K562 (cell line): Measurements from ENCODE around the gene LHPP. TPM values are rescaled to one million over a fixed set of nuclear protein-coding genes. Genes with fewer than 3 reads are reported as not detected.

ENCODE experiments used
- ATAC-seq: fragments of 200-7000 bp; cut with Tn5 transposase; 3 replicates; pipeline ENCODE4 v1.9.1; 2020; ENCODE audit warnings: moderate library complexity
- BruUV-seq: library from RNA; stranded (reverse); fragments of 400-500 nt; replicated peaks from 2 replicates; lab custom pipeline; 2021; lab: Mats Ljungman, UMichigan
- CTCF ChIA-PET: fragments of 300-600 bp; formaldehyde crosslinking; extraction: SDS; loops from one replicate; lab custom pipeline; 2021; ENCODE audit warnings: low intra/inter-chr PET ratio; lab: Yijun Ruan, JAX
- POLR2A ChIA-PET: fragments of 300-600, 350-650 bp; sonication (Branson Sonifier 250); formaldehyde crosslinking; extraction: SDS; loops from one replicate; lab custom pipeline; 2021; ENCODE audit warnings: antibody characterized with exemption, inconsistent platforms; lab: Yijun Ruan, JAX
- DNase-seq, 4 experiments: peaks; one replicate each; pipeline versions ENCODE4 v3.0.0 to v3.0.0-alpha.2; 2011 to 2018; ENCODE audit warnings: low spot score in 3 of 4, mixed read lengths in 3 of 4; ENCODE audit errors: extremely low read depth in 1 of 4
- FAIRE-seq: peaks from 2 replicates; lab custom pipeline; 2011; peaks lifted over from hg19 to GRCh38; lab: Jason Lieb, UNC
- H2AFZ ChIP-seq: 2 replicates; pipeline ENCODE4 v1.6.0; 2011; ENCODE audit warnings: low read depth, low read length, control low read depth, inconsistent platforms
- H3K27ac ChIP-seq: fragments of 200-600 bp; 3 replicates; pipeline ENCODE4 v1.8.0; 2011; ENCODE audit warnings: low read depth, mild to moderate bottlenecking, control low read depth, inconsistent platforms, low read length, moderate library complexity, mixed read lengths; ENCODE audit errors: extremely low read depth
- H3K27me3 ChIP-seq, 2 experiments: fragments of 300-600 bp in 1 of 2; 2 replicates in 1 of 2; 3 replicates in 1 of 2; pipeline versions ENCODE4 v1.6.0 to v1.8.0; 2011; ENCODE audit warnings: inconsistent platforms in 2 of 2, low read length in 2 of 2, mild to moderate bottlenecking in 1 of 2, mixed read lengths in 1 of 2, moderate library complexity in 1 of 2; ENCODE audit not compliant: control insufficient read depth in 2 of 2, insufficient read depth in 2 of 2
- H3K36me3 ChIP-seq: fragments of 300-600 bp; 3 replicates; pipeline ENCODE4 v1.8.0; 2011; ENCODE audit warnings: mild to moderate bottlenecking, low read length, inconsistent platforms; ENCODE audit not compliant: control insufficient read depth, insufficient read depth
- H3K4me1 ChIP-seq, 2 experiments: fragments of 200-600 bp in 1 of 2; replicated peaks in 1 of 2; 2 replicates in 1 of 2; 3 replicates in 1 of 2; pipeline versions ENCODE4 v1.5.1 to v1.8.0; 2011; ENCODE audit warnings: inconsistent platforms in 2 of 2, low read length in 2 of 2, mild to moderate bottlenecking in 1 of 2, mixed read lengths in 1 of 2, moderate library complexity in 1 of 2; ENCODE audit not compliant: control insufficient read depth in 2 of 2, insufficient read depth in 2 of 2
- H3K4me2 ChIP-seq: 2 replicates; pipeline ENCODE4 v1.6.1; 2011; ENCODE audit warnings: low read length, control low read depth, inconsistent platforms, mixed read lengths; ENCODE audit not compliant: insufficient read depth
- H3K4me3 ChIP-seq: fragments of 200-600 bp; sonication (generic), shearing (Covaris generic); 2 replicates; pipeline ENCODE4 v1.5.1; 2016; ENCODE audit warnings: control low read depth, inconsistent platforms
- H3K79me2 ChIP-seq: fragments of 200-600 bp; 3 replicates; pipeline ENCODE4 v1.8.0; 2011; ENCODE audit warnings: low read length, inconsistent platforms; ENCODE audit not compliant: control insufficient read depth, insufficient read depth
- H3K9ac ChIP-seq, 2 experiments: 2 replicates each; pipeline versions ENCODE4 v1.6.0 to v1.6.1; 2011; ENCODE audit warnings: low read depth in 2 of 2, low read length in 2 of 2, control low read depth in 1 of 2, inconsistent platforms in 1 of 2, mild to moderate bottlenecking in 1 of 2, mixed read lengths in 1 of 2; ENCODE audit not compliant: insufficient read depth in 1 of 2
- H3K9me1 ChIP-seq: one replicate; pipeline ENCODE4 v1.6.0; 2011; ENCODE audit warnings: inconsistent platforms, mild to moderate bottlenecking, low read length, moderate library complexity; ENCODE audit not compliant: control insufficient read depth, insufficient read depth
- H3K9me3 ChIP-seq: replicated peaks from 2 replicates; pipeline ENCODE4 v1.5.1; 2011; ENCODE audit warnings: low read depth, low read length, inconsistent platforms; ENCODE audit not compliant: control insufficient read depth, insufficient read depth
- H4K20me1 ChIP-seq: replicated peaks from 2 replicates; pipeline ENCODE4 v1.6.1; 2011; ENCODE audit warnings: low read length, inconsistent platforms, mixed read lengths; ENCODE audit not compliant: control insufficient read depth, insufficient read depth
- BHLHE40 ChIP-seq: IDR thresholded peaks from 2 replicates; pipeline ENCODE4 v1.6.1; 2011; ENCODE audit warnings: low read length, improper control_type of control experiment
- E2F6 ChIP-seq, 2 experiments: IDR thresholded peaks; 2 replicates each; pipeline ENCODE4 v1.6.1; 2011; ENCODE audit warnings: borderline replicate concordance in 1 of 2, control low read depth in 1 of 2, low read depth in 1 of 2, low read length in 1 of 2, mild to moderate bottlenecking in 1 of 2, mixed read lengths in 1 of 2, moderate library complexity in 1 of 2; ENCODE audit not compliant: insufficient read depth in 1 of 2, insufficient read length in 1 of 2, poor library complexity in 1 of 2, severe bottlenecking in 1 of 2; ENCODE audit errors: extremely low read depth in 1 of 2
- HDAC2 ChIP-seq: fragments of 450-650 bp; IDR thresholded peaks from 2 replicates; pipeline ENCODE4 v1.6.1; 2016; ENCODE audit warnings: mild to moderate bottlenecking
- RAD51 ChIP-seq: fragments of 450-650 bp; IDR thresholded peaks from 2 replicates; pipeline ENCODE4 v1.7.1; 2016; ENCODE audit warnings: low read depth, mild to moderate bottlenecking, borderline replicate concordance
- RFX1 ChIP-seq: fragments of 450-650 bp; IDR thresholded peaks from 2 replicates; pipeline ENCODE4 v1.6.1; 2016; ENCODE audit warnings: mild to moderate bottlenecking, moderate library complexity
- SRSF1 ChIP-seq: fragments of 200-400 bp; formaldehyde crosslinking; IDR thresholded peaks from 2 replicates; pipeline ENCODE4 v1.6.1; 2017; ENCODE audit warnings: mild to moderate bottlenecking, low read depth, low read length, moderate library complexity
- ZNF146 ChIP-seq: IDR thresholded peaks from one replicate; pipeline ENCODE4 v1.6.1; 2018; ENCODE audit warnings: missing compliant biosample characterization; ENCODE audit not compliant: unreplicated experiment
- ZNF75A ChIP-seq: fragments of 450-650 bp; formaldehyde crosslinking; IDR thresholded peaks from 2 replicates; pipeline ENCODE4 v1.4.0; 2020; ENCODE audit warnings: mild to moderate bottlenecking
- WGBS: fragments of 100-300 bp; shearing (Covaris generic); methylation state at CpG from one replicate; pipeline ENCODE4 v1.1.6; 2016; ENCODE audit warnings: low coverage, mixed read lengths; ENCODE audit not compliant: insufficient coverage; ENCODE audit errors: missing lambda C conversion rate; 5-methylcytosine and 5-hydroxymethylcytosine counted together
- in situ Hi-C: fragments of 300-500 bp; cut with MboI; formaldehyde crosslinking; loops from 4 replicates; pipeline ENCODE4 v1.15.0; 2018; ENCODE audit warnings: inconsistent platforms, mixed read lengths
- intact Hi-C: fragments of 100-400 bp; cut with micrococcal nuclease; formaldehyde crosslinking; loops from 2 replicates; pipeline ENCODE4 v1.14.2; 2022
- polyA plus RNA-seq, 8 experiments: library from polyadenylated mRNA; depleted of rRNA in 4 of 8; stranded (reverse) in 5 of 8; unstranded in 3 of 8; fragments of >200 nt; fragmentation: Nextera tagmentation in 2 of 8; fragmentation: Illumina TruSeq in 1 of 8; extraction: Ambion mirVana in 2 of 8; extraction: Trizol in 1 of 8; gene quantifications; 2 replicates each; pipeline versions ENCODE4 v1.2.1 to v1.2.3, GENCODE V29; 2011 to 2014; ENCODE audit warnings: inconsistent platforms in 1 of 8, missing spikeins in 1 of 8
- total RNA-seq, 7 experiments: library from RNA; depleted of rRNA in 6 of 7; stranded (reverse); fragments of >200 nt in 6 of 7; fragmentation: Illumina TruSeq in 2 of 7; extraction: Trizol in 2 of 7; gene quantifications; 2 replicates each; pipeline versions ENCODE4 v1.2.1 to v1.2.3, GENCODE V29; 2011 to 2021; ENCODE audit warnings: low replicate concordance in 1 of 7
- TF ChIP-seq, protein P1 (sequence below): fragments of 450-650 bp; formaldehyde crosslinking; IDR thresholded peaks from 2 replicates; pipeline ENCODE4 v1.4.0; 2020; ENCODE audit warnings: mild to moderate bottlenecking
- TF ChIP-seq, protein P2 (sequence below): fragments of 250-450 bp; sonication (Bioruptor Pico); IDR thresholded peaks from 2 replicates; pipeline ENCODE4 v1.5.0; 2021; ENCODE audit warnings: mild to moderate bottlenecking, borderline replicate concordance

Gene LHPP
- total and polyA plus RNA-seq, 9 of the 15 experiments (the other 6 are each of a cell fraction or from before 2014, with no cell fraction given), result 0.34 to 7.4 (median 3.0) TPM

DNA sequence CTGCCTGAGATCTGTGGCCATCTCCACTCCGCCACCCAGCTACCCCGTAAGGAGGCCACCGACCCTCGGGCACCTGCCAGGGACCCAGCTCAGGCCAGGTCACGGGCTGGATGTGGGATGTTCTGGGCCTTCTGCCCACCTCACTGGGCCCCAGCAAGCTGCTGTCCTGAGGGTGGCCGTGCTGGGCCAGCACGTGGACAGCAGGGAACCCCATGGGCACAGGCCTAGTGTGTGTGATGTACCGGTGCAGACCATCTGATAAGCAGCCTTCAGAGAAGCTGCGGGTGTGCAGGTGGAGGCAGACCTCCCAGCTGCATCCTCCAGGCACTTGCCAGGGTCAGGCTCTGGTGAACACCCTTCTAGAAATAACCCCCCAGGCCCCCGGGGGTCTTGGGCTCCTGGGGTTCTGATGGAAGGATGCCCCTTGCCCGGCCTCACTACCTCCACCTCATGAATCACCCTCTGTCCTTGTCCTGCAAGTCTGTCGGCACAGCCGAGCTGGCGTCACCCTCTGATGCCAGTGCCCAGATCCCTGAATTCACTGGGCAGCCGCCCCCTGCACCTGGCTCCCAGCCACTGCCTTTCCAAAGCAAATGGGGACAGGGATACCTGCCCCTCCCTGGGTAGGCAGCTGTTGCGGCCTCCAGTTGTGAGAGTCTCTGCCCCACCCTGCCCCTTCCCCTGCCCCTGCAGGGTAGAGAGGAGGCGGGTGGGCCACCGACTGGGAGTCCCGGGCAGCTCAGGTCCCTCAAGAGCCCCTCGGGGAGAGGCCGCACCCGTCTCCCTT, 142.8 kb downstream of the LHPP start:
- no peak overlapping the region for H3K4me2 ChIP-seq
- H2AFZ ChIP-seq, result no peak overlapping the region
- ChIA-PET POLR2A (interaction anchor here (0.5 to 0.6 kb wide), 2 partner anchors 13 to 21 kb away, joined by 3 to 4 read pairs; no protein-coding TSS in a partner anchor), CTCF (no interaction called here)
- no peak overlapping the region for H3K9ac ChIP-seq
- H3K27ac ChIP-seq, result no peak overlapping the region
- H3K9me1 ChIP-seq, result peaks cover 3% of the 10 kb centered on the region
- peaks cover 0 to 45% of the 10 kb centered on the region in 2 experiments; a peak in 2 of 5 replicates for H3K4me1 ChIP-seq
- no peak for ATAC-seq
- WGBS, result 37% methylated on average over 15 of the region's 22 CpGs
- intact Hi-C loops (no loop called here), in situ Hi-C loops (no loop called here)
- H3K36me3 ChIP-seq, result no peaks in the 10 kb centered on the region
- H3K27me3 ChIP-seq, result no peaks in the 10 kb centered on the region
- no peaks in the 10 kb centered on the region for H3K9me3 ChIP-seq
- no peaks in the 10 kb centered on the region for H3K79me2 ChIP-seq
- 0 out of 2 replicates have a peak, but pooled peaks cover 4% of the 10 kb centered on the region for H4K20me1 ChIP-seq
- DNase-seq, result no peak
- no peak for FAIRE-seq
- no TSS peak for BruUV-seq
- H3K4me3 ChIP-seq, result no peak overlapping the region
- no peak for TF ChIP-seq RAD51

DNA sequence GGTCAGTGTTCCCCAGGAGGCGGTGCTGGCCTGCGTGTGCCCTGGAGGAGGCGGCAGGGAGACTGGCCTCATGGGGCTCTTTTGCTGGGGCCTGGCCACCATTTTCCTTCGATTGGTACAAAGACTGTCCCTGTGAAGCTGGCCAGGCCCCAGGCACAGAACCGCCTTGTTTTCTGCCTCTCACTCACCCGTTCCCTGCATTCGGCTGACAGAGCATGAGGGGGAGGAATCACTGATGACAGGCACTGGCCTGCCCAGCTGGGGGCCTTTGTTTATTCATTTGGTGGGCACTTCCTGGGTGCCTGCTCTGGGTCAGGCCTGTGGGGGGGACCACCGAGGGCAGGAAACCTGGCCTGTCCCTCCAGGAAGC, 143.4 kb downstream of the LHPP start:
- H3K9me3 ChIP-seq, result no peaks in the 10 kb centered on the region
- intact Hi-C loops, result no loop called here
- no TSS peak for BruUV-seq
- H3K79me2 ChIP-seq, result no peaks in the 10 kb centered on the region
- H3K4me1 ChIP-seq, result peaks cover 0 to 45% of the 10 kb centered on the region in 2 experiments; a peak in 2 of 5 replicates
- 44% methylated on average over 8 of the region's 8 CpGs for whole genome bisulfite sequencing
- no peak overlapping the region; a peak in 1 of 4 replicates for H3K9ac ChIP-seq
- no peaks in the 10 kb centered on the region for H3K36me3 ChIP-seq
- H3K4me3 ChIP-seq, result no peak overlapping the region
- peaks cover 3% of the 10 kb centered on the region for H3K9me1 ChIP-seq
- no peaks in the 10 kb centered on the region for H3K27me3 ChIP-seq
- in situ Hi-C loops, result no loop called here
- no peak overlapping the region for H3K27ac ChIP-seq
- H3K4me2 ChIP-seq, result no peak overlapping the region
- no peak for DNase-seq
- no peak for FAIRE-seq
- ATAC-seq, result no peak
- H2AFZ ChIP-seq, result no peak overlapping the region
- ChIA-PET CTCF (no interaction called here), POLR2A (no interaction called here)
- no peaks in the 10 kb centered on the region for H4K20me1 ChIP-seq
- TF ChIP-seq SRSF1, result no peak
- TF ChIP-seq ZNF75A (CRISPR knock-in tag), result no peak
- TF ChIP-seq, protein P1, sequence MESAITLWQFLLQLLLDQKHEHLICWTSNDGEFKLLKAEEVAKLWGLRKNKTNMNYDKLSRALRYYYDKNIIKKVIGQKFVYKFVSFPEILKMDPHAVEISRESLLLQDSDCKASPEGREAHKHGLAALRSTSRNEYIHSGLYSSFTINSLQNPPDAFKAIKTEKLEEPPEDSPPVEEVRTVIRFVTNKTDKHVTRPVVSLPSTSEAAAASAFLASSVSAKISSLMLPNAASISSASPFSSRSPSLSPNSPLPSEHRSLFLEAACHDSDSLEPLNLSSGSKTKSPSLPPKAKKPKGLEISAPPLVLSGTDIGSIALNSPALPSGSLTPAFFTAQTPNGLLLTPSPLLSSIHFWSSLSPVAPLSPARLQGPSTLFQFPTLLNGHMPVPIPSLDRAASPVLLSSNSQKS, result no peak
- TF ChIP-seq E2F6 (IDR thresholded peaks at IDR 0.05; ENCODE audit: borderline replicate concordance in 1 of 2, extremely low read depth in 1 of 2, insufficient read depth in 1 of 2, insufficient read length in 1 of 2, low read depth in 1 of 2, low read length in 1 of 2, poor library complexity in 1 of 2, severe bottlenecking in 1 of 2), result no peak
- TF ChIP-seq ZNF146 (CRISPR knock-in tag), result no peak
- TF ChIP-seq HDAC2, result no peak
- TF ChIP-seq RFX1, result no peak
- TF ChIP-seq, protein P2, sequence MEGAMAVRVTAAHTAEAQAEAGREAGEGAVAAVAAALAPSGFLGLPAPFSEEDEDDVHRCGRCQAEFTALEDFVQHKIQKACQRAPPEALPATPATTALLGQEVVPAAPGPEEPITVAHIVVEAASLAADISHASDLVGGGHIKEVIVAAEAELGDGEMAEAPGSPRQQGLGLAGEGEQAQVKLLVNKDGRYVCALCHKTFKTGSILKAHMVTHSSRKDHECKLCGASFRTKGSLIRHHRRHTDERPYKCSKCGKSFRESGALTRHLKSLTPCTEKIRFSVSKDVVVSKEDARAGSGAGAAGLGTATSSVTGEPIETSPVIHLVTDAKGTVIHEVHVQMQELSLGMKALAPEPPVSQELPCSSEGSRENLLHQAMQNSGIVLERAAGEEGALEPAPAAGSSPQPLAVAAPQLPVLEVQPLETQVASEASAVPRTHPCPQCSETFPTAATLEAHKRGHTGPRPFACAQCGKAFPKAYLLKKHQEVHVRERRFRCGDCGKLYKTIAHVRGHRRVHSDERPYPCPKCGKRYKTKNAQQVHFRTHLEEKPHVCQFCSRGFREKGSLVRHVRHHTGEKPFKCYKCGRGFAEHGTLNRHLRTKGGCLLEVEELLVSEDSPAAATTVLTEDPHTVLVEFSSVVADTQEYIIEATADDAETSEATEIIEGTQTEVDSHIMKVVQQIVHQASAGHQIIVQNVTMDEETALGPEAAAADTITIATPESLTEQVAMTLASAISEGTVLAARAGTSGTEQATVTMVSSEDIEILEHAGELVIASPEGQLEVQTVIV (CRISPR knock-in tag), result no peak
- TF ChIP-seq BHLHE40, result no peak
